Measurements from ENCODE around the gene SSTR4.

DNA sequence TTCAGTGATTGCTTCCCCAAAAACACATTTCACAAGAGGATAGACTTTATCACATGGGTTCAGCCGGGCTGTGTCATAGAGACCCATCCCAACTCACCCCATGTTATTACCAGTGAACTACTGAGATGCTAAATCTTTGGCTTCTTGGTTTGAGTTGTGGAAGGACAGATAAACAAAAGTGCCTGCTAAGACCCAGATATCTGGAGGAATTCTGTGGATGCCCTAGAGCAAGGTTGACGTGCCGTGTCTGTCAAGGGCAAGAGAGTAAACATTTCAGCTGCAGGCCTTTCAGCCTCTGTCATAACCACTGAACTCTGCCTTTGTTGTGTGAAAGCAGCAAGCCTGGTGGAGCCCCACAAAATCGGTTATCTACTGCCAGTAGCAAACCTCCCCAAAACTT lies 25.5 kb downstream of the SSTR4 start:
- no peak for TF ChIP-seq PPARA (CRISPR knock-in tag; IDR thresholded peaks at IDR 0.05; ENCODE audit: borderline replicate concordance)
- TF ChIP-seq, protein P1, sequence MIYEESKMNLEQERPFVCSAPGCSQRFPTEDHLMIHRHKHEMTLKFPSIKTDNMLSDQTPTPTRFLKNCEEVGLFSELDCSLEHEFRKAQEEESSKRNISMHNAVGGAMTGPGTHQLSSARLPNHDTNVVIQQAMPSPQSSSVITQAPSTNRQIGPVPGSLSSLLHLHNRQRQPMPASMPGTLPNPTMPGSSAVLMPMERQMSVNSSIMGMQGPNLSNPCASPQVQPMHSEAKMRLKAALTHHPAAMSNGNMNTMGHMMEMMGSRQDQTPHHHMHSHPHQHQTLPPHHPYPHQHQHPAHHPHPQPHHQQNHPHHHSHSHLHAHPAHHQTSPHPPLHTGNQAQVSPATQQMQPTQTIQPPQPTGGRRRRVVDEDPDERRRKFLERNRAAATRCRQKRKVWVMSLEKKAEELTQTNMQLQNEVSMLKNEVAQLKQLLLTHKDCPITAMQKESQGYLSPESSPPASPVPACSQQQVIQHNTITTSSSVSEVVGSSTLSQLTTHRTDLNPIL (CRISPR knock-in tag; IDR thresholded peaks at IDR 0.05; ENCODE audit: low read depth), result no peak
